NCI-H1417 treated with DMSO at 0.1 percent for 48 hours (cell line): ENCODE data around the gene RNF111.
"Not testable (repeated sequence)": the region's sequence is repeated elsewhere in the genome, so short reads cannot be mapped to it uniquely, and the experiment has no call there.

Source experiments
- DNase-seq: peaks from one replicate; lab custom pipeline; 2025; lab: John Stamatoyannopoulos, UW

Gene RNF111

GRCh38 chr15:59000251-59000650 lies 12.8 kb downstream of the RNF111 start:
- not testable (repeated sequence) for DNase-seq

DNA sequence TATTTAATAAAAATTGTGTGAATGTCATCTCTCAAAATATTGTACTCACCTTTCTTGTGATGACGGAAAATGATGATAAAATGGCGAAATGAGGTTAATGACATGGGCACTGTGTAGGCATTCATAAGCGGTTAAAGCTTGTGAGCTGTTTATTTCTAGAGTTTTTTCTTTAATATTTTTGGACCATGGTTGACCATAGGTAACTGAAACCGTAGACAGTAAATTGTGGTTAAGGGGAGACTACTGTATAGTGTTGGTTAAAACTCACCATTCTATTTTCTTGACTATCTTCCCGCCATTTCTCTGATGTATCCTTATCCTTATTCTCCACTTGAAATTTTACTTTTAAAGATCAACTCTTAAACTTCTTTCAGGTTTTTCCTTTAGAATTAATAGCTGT lies 14.5 kb downstream of the RNF111 start:
- DNase-seq, result no peak

- no peak for DNase-seq
Measured at GRCh38 chr15:59002418-59002859, 15.0 kb downstream of the RNF111 start.

DNA sequence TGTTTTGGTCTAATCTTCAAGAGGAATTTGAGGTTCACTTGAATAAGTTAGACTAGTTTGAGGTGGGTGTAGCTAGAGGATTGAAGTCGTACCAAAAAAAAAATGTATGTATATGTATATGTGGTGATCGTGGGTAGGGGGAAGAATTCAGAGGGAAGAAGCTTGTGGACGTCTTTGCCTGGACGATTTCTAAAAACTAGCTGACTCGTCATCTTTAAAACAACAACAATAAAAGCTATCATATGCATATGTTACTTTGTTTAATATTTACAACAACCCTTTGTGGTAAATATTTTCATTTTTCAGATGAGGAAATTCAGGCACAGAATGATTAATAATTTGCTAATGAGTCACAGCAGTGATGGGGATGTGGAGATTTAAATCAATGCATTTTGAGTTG lies 18.1 kb downstream of the RNF111 start:
- DNase-seq, result no peak

- DNase-seq, result no peak
Measured at GRCh38 chr15:59008086-59008485, 20.6 kb downstream of the RNF111 start.

DNA sequence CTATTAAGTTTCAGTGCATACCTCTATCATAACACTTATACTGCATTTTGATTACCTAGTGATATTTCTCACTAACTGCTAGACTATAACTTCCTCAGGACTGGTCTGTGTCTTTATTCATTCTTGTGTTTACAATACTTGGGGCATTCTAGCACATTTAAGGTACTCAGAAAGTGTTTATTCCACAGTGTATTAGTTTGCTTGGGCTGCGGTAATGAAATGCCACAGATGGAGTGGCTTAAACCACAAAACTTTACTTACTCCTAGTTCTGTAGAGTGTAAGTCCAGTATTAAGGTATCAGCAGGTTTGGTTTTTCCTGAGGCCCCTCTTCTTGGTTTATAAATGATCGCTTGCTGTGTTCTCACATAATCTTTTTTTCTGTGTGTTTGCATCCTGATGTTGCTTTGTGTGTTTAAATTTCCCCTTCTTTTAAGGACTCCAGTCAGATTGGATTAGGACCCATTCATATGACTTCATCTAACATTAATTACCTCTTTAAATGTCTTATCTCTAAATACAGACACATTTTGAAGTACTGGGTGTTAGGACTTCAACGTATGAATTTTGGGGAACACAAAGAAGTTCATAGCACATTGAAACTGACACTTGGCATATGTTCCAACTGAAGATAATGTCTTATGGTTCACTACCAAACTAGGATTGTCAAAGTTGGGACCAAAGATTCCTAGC lies 23.9 kb downstream of the RNF111 start:
- no peak for DNase-seq

DNA sequence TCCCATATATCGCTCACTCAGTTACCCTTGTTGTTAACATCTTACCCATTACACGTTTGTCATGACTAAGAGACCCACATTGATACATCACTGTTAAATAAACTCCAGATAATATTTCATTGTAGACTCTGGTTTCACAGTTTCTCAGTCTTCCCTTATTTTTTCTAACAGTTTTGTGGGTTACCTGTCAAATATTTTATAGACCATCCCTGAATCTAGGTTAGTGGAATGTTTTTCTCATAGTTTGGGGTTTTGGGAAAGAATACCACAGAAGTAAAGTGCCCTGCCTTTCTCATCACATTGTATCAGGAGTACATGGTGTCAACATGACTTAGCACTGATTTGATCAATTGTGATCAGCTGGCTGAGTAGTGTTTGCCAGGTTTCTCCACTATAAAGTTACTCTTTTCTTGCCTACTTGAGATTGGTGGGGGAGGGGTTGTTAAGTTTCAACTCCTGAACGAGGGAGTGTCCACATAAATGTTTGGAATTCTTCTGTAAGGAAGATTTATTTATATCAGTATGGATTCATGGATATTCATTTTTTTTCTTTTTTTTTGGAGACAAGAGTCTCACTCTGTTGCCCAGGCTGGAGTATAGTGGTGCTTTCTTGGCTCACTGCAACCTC lies 25.9 kb downstream of the RNF111 start:
- DNase-seq, result no peak

GRCh38 chr15:59014068-59014467 lies 26.6 kb downstream of the RNF111 start:
- DNase-seq, result no peak

DNA sequence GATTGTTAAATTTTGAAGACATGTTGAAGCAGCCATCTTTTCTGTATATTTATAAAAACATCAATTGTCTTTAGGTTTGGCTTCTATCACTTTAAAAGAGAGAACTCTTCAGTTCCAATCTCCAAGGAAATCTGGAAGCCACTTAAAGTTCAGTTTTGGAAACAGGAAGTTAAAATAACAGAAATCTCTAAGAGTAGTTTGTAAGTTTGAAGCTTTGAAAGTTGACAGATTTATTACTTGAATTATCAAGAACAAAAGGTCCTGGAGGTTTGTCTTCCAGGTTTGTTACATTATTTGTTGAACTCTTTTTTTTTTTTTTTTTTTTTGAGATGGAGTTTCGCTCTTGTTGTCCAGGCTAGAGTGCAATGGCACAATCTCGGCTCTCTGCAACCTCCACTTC lies 30.0 kb downstream of the RNF111 start:
- DNase-seq, result no peak

DNA sequence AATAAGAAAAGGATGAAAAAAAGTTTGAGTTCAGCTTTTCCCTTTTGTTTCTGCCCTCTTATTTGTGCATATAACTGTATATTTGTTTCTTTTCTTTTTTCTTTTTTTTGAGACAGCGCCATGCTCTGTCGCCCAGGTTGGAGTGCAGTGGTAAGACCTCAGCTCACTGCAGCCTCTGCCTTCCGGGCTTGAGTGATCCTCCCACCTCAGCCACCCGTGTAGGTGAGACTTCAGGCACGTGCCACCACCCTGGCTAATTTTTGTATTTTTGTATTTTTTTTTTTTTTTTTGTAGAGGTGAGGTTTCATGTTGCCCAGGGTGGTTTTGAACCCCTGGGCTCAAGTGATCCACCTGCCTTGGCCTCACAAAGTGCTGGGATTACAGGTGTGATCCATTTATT lies 31.4 kb downstream of the RNF111 start:
- no peak for DNase-seq

DNA sequence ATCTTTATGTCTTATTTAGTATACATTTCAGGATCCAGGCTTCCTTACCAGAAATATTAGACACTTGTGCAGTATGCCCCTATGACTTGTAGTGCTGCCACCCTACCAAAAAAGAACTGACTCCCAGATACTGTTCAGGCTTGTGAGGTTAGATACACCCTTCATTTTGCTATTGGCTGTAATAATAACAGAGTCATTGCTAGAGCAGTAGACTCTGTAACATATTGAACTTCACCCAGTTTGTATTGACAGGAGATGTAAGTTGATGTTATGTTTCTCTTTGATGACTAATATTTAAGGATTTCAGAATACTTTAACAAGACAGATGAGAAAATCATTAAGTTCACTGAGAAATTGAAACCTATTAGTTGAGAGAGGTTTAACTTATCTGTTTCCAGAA lies 32.9 kb downstream of the RNF111 start:
- no peak for DNase-seq

DNA sequence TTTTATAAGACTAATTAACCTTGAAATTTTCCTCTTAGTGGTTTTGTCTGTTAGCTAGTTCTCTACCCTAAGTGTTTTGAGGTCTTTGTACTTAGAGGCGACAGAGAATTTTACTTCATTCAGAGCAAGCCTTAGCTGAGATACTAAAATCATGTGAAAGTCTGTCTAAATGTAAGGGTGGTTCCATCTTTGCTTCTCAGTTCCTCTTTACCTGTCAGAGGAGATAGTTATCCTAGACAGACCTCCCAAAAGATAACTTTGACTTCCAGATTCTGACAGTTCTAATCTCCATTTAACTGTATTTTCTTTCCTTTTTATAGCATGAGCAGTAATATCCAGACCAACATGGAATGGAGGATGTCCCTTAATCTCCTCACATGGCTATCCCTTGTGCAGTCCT lies 34.7 kb downstream of the RNF111 start:
- no peak for DNase-seq

DNA sequence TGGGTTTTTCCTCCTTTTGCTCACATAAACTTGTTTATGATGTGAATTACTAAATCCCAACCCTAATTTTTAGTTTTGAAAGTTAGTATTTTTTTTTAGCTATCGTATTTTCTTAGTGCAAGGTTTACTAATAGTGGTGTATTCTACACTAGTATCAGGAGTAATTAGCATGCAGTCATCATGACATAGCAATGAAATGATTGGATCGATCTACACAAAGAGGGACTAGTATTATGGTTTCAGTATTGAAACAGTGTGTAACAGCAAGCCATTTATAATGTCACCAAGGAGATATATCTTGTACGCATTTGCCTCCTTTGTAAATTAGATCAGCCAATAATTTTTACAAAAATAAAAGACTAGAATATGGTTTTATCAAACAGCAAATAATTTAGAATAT lies 38.7 kb downstream of the RNF111 start:
- DNase-seq, result no peak

- no peak for DNase-seq
Measured at GRCh38 chr15:59028387-59028955, 41.0 kb downstream of the RNF111 start.

- DNase-seq, result no peak
Measured at GRCh38 chr15:59029554-59029953, 42.1 kb downstream of the RNF111 start.

DNA sequence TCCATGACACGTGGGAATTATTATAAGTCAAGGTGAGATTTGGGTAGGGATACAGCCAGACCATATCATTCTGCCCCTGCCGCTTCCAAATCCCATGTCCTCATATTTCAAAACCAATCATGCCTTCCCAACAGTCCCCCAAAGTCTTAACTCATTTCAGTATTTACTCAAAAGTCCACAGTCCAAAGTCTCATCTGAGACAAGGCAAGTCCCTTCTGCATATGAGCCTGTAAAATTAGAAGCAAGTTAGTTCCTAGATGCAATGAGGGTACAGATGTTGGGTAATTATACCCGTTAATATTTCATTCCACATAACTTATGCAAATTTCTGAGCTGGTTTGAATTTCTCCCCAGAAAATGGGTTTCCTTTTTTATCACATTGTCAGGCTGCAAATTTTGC lies 47.7 kb downstream of the RNF111 start:
- DNase-seq, result no peak

- DNase-seq, result no peak
Measured at GRCh38 chr15:59039225-59039624, 51.8 kb downstream of the RNF111 start.

DNA sequence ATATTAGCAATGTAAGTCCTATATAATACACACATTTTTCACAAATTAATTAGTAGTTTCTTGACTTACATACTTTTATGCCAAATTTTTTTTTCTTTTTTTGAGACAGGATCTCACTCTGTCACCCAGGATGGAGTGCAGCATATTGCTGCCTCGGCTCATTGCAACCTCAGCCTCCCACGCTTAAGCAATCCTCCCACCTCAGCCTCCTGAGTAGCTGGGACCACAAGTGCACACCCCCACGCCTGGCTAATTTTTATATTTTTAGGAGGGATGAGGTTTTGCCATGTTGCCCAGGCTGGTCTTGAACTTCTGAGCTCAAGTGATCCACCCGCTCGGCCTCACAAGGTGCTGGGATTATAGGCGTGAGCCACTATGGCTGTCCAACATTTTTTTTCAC lies 54.6 kb downstream of the RNF111 start:
- no peak for DNase-seq

- no peak for DNase-seq
Measured at GRCh38 chr15:59048897-59049296, 61.4 kb downstream of the RNF111 start.

GRCh38 chr15:59051873-59052861 lies 64.7 kb downstream of the RNF111 start:
- DNase-seq, result no peak

- no peak for DNase-seq
Measured at GRCh38 chr15:59052915-59053407, 65.5 kb downstream of the RNF111 start.

- no peak for DNase-seq
Measured at GRCh38 chr15:59053482-59053881, 66.0 kb downstream of the RNF111 start.
